Measurements from ENCODE around the gene FOXP2. TPM values are rescaled to one million over a fixed set of nuclear protein-coding genes. Genes with fewer than 3 reads are reported as not detected.

Gene FOXP2
- total RNA-seq, 1 donor from 2014 or later, result 11.0 TPM

DNA sequence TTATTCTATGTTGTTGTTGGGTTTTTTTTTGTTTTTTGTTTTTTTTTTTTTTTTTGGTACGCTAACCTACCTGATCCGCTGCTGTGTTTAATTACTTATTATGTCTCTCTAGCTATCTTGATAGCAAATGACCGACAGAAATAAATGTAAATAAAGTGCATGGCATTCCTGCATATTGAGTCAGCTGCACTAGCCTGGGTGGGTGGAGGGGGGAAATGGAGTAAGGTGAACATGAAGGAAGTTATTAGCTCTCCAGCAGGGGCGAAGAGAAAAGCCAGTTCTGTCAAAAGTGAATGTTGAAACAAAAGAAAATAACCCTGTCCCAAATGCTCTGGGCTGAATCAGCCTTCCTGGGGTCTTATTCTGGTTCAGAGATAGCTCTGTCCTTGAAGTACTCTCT is 296.6 kb downstream of the FOXP2 start:
- TF ChIP-seq, protein P1, sequence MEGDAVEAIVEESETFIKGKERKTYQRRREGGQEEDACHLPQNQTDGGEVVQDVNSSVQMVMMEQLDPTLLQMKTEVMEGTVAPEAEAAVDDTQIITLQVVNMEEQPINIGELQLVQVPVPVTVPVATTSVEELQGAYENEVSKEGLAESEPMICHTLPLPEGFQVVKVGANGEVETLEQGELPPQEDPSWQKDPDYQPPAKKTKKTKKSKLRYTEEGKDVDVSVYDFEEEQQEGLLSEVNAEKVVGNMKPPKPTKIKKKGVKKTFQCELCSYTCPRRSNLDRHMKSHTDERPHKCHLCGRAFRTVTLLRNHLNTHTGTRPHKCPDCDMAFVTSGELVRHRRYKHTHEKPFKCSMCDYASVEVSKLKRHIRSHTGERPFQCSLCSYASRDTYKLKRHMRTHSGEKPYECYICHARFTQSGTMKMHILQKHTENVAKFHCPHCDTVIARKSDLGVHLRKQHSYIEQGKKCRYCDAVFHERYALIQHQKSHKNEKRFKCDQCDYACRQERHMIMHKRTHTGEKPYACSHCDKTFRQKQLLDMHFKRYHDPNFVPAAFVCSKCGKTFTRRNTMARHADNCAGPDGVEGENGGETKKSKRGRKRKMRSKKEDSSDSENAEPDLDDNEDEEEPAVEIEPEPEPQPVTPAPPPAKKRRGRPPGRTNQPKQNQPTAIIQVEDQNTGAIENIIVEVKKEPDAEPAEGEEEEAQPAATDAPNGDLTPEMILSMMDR (IDR thresholded peaks at IDR 0.05), result no peak
- Histone ChIP-seq H3K36me3 (no peaks in the 10 kb centered on the region), H3K27me3 (no peaks in the 10 kb centered on the region)

DNA sequence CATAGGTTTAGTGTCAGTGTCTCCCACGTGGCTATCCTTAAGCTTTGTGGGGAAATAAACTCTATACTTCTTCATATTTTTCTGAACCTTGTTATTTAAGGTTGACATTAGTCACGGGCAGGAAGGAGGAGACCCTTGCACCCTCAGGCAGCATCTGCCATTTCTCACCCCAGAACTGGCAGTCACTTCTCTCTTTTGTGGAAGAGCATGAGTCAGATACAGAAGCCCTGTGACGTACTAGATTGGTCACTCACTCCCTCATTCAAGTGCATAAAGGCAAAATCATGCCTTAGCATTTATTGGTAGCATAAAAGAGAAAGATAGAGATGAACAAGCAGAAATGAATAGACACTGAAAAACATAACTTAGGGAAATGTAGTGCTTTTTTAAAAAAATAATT is 301.3 kb downstream of the FOXP2 start:
- H3K4me1 ChIP-seq, result no peaks in the 10 kb centered on the region
- intact Hi-C loops (cut with DNase I), result no loop called here
- no peaks in the 10 kb centered on the region for H3K27me3 ChIP-seq
- TF ChIP-seq, protein P1 (IDR thresholded peaks at IDR 0.05), result no peak
- no peaks in the 10 kb centered on the region for H3K9me3 ChIP-seq
- DNase-seq (ENCODE audit: low spot score in 2 of 2), result no peak
- H3K4me3 ChIP-seq, result no peak overlapping the region
- no peaks in the 10 kb centered on the region for H3K36me3 ChIP-seq
- no peak overlapping the region for H3K27ac ChIP-seq

More for the DNA sequence above, 296.6 kb downstream of the FOXP2 start:
- intact Hi-C loops (cut with DNase I), result no loop called here
- Histone ChIP-seq H3K4me3 (no peak overlapping the region), H3K9me3 (no peaks in the 10 kb centered on the region), H3K27ac (no peak overlapping the region), H3K4me1 (no peaks in the 10 kb centered on the region)
- DNase-seq (ENCODE audit: low spot score in 2 of 2), result no peak

DNA sequence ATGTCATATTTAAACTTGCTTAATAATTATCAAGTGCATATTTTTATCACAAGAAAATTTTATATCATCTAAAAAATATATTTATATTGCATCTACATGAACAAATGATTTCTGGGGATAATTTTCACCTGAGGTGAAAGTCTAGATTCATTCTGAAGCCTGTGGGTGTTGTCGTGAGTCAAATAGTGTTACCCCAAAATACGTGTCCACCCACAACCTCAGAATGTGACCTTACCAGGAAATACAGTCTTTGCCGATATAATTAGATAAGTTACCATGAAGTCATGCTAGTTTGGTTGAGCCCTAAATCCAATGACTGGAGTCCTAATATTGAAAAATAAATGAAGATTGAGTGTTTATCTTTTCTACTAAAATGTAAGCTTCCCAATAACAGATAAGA is 304.2 kb downstream of the FOXP2 start:
- Histone ChIP-seq H3K4me1 (no peaks in the 10 kb centered on the region), H3K36me3 (no peaks in the 10 kb centered on the region), H3K27ac (no peak overlapping the region), H3K4me3 (no peak overlapping the region), H3K27me3 (no peaks in the 10 kb centered on the region), H3K9me3 (no peaks in the 10 kb centered on the region)
- DNase-seq (ENCODE audit: low spot score in 2 of 2), result no peak
- intact Hi-C loops (cut with DNase I), result no loop called here
- TF ChIP-seq, protein P1 (IDR thresholded peaks at IDR 0.05), result no peak

DNA sequence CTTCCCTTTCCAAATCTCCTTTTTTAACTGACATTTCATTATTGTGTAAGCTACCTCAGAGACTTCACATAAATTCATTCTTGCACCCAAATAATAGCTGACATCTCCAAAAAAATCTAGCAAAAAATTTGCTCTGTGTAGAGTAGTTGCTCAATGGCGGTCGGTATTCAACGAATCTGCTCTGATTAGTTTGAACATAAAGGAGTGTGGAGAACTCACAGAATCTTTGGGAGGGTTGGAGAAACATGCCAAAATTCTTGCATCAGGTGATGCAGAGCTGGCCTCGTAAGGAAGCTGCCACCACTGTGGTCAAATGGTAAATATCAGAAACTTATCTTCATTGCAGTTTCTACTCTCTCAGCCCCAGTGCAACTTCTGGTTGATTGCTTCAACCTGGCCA is 306.1 kb downstream of the FOXP2 start:
- Histone ChIP-seq H3K36me3 (no peaks in the 10 kb centered on the region), H3K9me3 (no peaks in the 10 kb centered on the region), H3K27ac (no peak overlapping the region), H3K4me1 (no peaks in the 10 kb centered on the region), H3K4me3 (no peak overlapping the region), H3K27me3 (no peaks in the 10 kb centered on the region)
- no peak for DNase-seq (ENCODE audit: low spot score in 2 of 2)
- intact Hi-C loops (cut with DNase I), result no loop called here
- TF ChIP-seq, protein P1 (IDR thresholded peaks at IDR 0.05), result no peak

DNA sequence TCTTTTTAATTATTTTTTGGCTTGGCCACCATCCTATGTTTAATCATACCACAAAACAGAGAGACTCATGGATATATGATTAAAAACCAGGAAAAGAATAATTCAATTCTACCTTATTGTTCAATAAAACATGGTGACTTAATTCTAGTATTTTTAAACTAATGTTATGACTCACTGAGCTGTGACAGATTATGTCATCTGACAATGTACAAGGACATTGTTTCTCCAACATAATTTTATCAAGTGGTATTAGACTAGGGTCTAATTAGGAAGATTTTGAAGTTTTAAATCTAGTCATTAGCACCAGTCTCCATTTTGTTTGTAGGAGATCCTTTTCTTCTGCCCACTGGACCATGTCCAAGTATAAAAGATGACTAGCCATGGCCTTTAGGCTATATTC is 307.9 kb downstream of the FOXP2 start:
- DNase-seq (ENCODE audit: low spot score in 2 of 2), result no peak
- H3K4me1 ChIP-seq, result no peaks in the 10 kb centered on the region
- intact Hi-C loops (cut with DNase I), result no loop called here

More for the DNA sequence above, 307.9 kb downstream of the FOXP2 start:
- H3K36me3 ChIP-seq, result no peaks in the 10 kb centered on the region
- no peak overlapping the region for H3K4me3 ChIP-seq
- no peaks in the 10 kb centered on the region for H3K27me3 ChIP-seq
- no peaks in the 10 kb centered on the region for H3K9me3 ChIP-seq
- no peak overlapping the region for H3K27ac ChIP-seq
- TF ChIP-seq, protein P1 (IDR thresholded peaks at IDR 0.05), result no peak

Data from ascending aorta (tissue), 2 donors.